ENCODE measurements around the gene DCHS2.

Gene DCHS2, protein sequence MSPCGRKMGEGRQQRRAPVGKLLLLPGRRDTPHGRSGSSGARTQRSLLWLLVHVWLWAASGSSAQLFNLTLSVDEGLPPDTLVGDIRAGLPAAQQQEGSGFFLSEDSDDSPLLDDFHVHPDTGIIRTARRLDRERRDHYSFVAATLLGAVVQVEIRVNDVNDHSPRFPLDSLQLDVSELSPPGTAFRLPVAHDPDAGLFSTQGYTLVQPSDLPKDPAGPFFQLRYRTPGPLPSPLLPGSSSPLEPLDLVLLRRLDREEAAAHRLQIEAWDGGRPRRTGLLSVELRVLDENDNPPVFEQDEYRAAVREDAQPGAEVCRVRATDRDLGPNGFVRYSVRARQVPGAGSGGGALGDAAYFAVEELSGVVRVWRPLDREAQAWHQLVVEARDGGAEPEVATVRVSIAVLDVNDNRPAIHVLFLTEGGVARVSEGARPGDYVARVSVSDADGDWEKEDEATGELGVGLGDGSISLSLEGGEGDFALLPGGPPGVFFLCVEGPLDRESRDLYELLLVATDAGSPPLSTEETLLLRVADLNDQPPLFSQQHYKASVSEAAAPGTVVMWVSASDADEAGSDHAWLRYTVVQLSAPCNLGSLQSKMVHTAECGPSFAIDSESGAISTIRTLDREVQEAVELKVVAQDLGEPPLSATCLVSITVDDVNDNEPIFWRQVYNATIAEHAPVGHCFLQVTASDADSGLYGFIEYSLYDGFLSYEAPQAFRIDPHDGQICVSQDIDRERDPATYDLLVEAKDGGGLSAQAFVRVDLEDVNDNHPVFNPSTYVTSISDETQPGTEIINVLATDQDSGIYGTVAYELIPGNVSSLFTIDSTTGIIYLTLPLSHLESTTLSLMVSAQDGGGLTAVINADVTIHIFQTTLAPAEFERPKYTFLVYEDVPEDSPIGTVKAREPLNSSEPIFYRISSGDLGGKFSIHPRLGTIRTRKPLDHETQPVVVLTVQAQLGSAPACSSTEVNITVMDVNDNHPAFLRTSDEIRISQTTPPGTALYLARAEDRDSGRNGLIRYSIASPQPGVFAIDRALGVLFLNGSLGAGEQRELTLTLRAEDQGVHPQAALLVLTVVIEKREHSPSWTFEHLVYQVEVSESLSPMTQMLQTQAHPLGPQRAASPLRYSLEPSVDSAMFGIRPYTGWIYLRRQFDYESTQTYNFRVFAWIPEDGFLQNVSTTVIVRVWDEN (N-terminal part only)

GRCh38 chr4:154491341-154492271, at the start of gene DCHS2:
DCHS2 (minus strand) TSS chr4:154491799; CDS start chr4:154491355, 444 bp downstream.
- Histone ChIP-seq H3K36me3 (ENCODE audit: control insufficient read depth, insufficient read depth, low read length) (no peaks in the 10 kb centered on the region), H3K9me3 (ENCODE audit: control insufficient read depth, insufficient read depth, low read depth, low read length) (no peaks in the 10 kb centered on the region), H3K27ac (ENCODE audit: low read depth, low read length) (no peak within 1 kb of the TSS), H3K4me3 (ENCODE audit: low read depth, low read length) (peak within 1 kb of the TSS; percentile 59), H3K27me3 (ENCODE audit: control insufficient read depth, insufficient read depth, low read length) (peaks cover 79% of the 10 kb centered on the region), H3K4me1 (ENCODE audit: control insufficient read depth, insufficient read depth, low read length) (no peaks in the 10 kb centered on the region), H3K9ac (ENCODE audit: low read length) (no peak within 1 kb of the TSS)

- no peaks in the 10 kb centered on the region for H3K27me3 ChIP-seq (ENCODE audit: control insufficient read depth, insufficient read depth, low read length)
- H3K9ac ChIP-seq (ENCODE audit: low read length), result no peak overlapping the region
- no peak overlapping the region for H3K4me3 ChIP-seq (ENCODE audit: low read depth, low read length)
Measured at GRCh38 chr4:154534296-154534695, 42.7 kb upstream of the DCHS2 start.

DNA sequence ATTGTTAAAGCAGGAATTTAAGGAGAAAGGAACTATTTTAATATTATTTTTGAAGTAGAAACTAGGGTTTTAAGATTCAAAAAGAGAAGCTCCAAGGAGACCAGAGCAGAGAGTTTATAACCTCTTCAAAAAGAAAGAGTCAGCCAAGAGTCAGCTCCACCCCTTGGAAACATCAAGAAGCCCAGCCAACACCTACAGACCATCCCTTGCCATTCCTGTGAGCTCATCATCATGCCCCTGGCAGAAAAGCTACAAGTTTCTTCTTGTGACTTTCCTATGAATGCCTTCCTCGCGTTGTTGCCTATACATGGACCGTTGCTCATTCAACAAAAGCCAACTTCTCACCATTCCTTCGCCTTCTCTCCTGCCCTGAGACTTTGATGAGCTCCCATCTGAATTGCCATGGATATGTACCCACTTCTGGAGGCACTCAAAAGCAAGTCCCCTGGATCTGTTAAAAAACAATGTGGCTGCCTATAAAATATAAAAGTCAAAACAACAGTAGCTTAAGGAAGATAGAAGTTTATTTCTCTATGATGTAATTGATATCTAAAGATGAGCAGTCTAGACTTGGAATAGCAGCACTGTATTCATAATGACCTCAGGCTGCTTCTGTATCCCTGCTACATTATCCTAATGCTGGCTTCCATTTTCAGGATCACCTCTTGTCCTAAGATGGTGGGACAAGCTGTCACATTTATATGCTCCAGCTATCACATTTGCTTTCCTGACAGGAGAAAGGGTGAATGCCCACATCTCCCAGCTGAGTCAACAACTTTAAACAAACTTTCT, 38.3 kb upstream of the DCHS2 start:
- H3K4me1 ChIP-seq (ENCODE audit: control insufficient read depth, insufficient read depth, low read length), result no peaks in the 10 kb centered on the region
- no peak overlapping the region for H3K27ac ChIP-seq (ENCODE audit: low read depth, low read length)
- H3K9ac ChIP-seq (ENCODE audit: low read length), result no peak overlapping the region
- H3K27me3 ChIP-seq (ENCODE audit: control insufficient read depth, insufficient read depth, low read length), result no peaks in the 10 kb centered on the region
- H3K36me3 ChIP-seq (ENCODE audit: control insufficient read depth, insufficient read depth, low read length), result no peaks in the 10 kb centered on the region
- H3K9me3 ChIP-seq (ENCODE audit: control insufficient read depth, insufficient read depth, low read depth, low read length), result no peaks in the 10 kb centered on the region
- no peak overlapping the region for H3K4me3 ChIP-seq (ENCODE audit: low read depth, low read length)

More at GRCh38 chr4:154534296-154534695, 42.7 kb upstream of the DCHS2 start:
- H3K27ac ChIP-seq (ENCODE audit: low read depth, low read length), result no peak overlapping the region
- no peaks in the 10 kb centered on the region for H3K4me1 ChIP-seq (ENCODE audit: control insufficient read depth, insufficient read depth, low read length)
- peaks cover 25% of the 10 kb centered on the region for H3K36me3 ChIP-seq (ENCODE audit: control insufficient read depth, insufficient read depth, low read length)
- H3K9me3 ChIP-seq (ENCODE audit: control insufficient read depth, insufficient read depth, low read depth, low read length), result no peaks in the 10 kb centered on the region

DNA sequence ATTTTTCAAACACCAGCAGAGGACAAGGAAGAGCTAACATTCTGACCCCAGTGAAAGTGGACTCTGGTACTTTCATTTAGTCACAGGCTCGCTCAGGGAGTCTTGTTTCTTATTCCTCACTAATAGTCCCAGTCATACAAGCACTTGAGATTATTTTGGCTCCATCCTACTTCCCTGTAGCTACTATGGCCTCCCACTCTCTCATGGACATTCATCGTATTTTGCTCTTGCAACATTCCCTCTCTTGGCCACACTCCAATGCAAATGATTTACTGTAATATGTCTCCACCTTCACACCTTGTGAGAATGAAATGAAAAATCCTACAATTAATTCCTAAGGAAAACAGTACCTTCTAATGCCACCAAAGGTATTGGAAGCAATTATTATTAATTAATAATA, 37.3 kb upstream of the DCHS2 start:
- Histone ChIP-seq H3K4me3 (ENCODE audit: low read depth, low read length) (no peak overlapping the region), H3K9ac (ENCODE audit: low read length) (no peak overlapping the region), H3K9me3 (ENCODE audit: control insufficient read depth, insufficient read depth, low read depth, low read length) (no peaks in the 10 kb centered on the region)

DNA sequence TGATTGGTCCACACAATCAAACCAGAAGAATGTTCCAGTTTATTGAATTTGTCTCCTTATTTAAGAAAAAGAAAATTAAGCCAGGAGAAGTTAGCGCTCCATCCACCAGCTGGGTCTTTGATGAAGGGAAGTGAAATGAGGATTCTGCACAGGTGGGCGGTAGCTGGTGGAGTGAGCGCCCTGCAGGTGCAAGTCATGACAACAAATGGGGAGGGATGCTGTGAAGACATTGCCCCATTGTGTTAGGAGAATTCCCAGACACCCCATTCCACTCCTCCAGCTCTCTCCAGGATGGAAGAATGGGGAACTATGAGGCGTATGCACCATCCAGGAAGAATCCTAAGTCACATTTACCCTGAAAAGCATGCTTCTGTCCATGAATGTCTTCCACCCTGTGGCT, 35.7 kb upstream of the DCHS2 start:
- no peak overlapping the region for H3K9ac ChIP-seq (ENCODE audit: low read length)
- H3K36me3 ChIP-seq (ENCODE audit: control insufficient read depth, insufficient read depth, low read length), result no peaks in the 10 kb centered on the region
- no peaks in the 10 kb centered on the region for H3K4me1 ChIP-seq (ENCODE audit: control insufficient read depth, insufficient read depth, low read length)
- H3K27me3 ChIP-seq (ENCODE audit: control insufficient read depth, insufficient read depth, low read length), result no peaks in the 10 kb centered on the region
- H3K4me3 ChIP-seq (ENCODE audit: low read depth, low read length), result no peak overlapping the region
- no peak overlapping the region for H3K27ac ChIP-seq (ENCODE audit: low read depth, low read length)
- no peaks in the 10 kb centered on the region for H3K9me3 ChIP-seq (ENCODE audit: control insufficient read depth, insufficient read depth, low read depth, low read length)

More for the DNA sequence above, 37.3 kb upstream of the DCHS2 start:
- Histone ChIP-seq H3K27me3 (ENCODE audit: control insufficient read depth, insufficient read depth, low read length) (no peaks in the 10 kb centered on the region), H3K27ac (ENCODE audit: low read depth, low read length) (no peak overlapping the region), H3K36me3 (ENCODE audit: control insufficient read depth, insufficient read depth, low read length) (no peaks in the 10 kb centered on the region), H3K4me1 (ENCODE audit: control insufficient read depth, insufficient read depth, low read length) (no peaks in the 10 kb centered on the region)

DNA sequence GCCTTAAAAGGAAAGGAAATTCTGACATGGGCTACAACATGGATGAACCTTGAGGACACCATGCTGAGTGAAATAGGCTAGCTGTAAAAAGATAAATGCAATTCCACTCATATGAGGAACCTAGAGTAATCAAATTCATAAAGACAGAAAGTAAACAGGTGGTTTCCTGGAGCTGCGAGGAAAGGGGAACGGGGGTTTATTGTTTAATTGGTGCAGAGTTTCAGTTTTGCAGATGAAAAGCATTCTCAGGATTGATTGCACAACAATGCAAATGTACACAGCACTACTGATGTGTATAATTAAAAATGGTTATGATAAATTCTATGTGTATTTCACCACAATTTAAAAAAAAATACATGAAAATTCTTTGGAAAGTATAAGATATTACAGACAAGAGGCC, 34.6 kb upstream of the DCHS2 start:
- Histone ChIP-seq H3K9me3 (ENCODE audit: control insufficient read depth, insufficient read depth, low read depth, low read length) (no peaks in the 10 kb centered on the region), H3K27me3 (ENCODE audit: control insufficient read depth, insufficient read depth, low read length) (no peaks in the 10 kb centered on the region), H3K36me3 (ENCODE audit: control insufficient read depth, insufficient read depth, low read length) (no peaks in the 10 kb centered on the region), H3K4me3 (ENCODE audit: low read depth, low read length) (no peak overlapping the region), H3K27ac (ENCODE audit: low read depth, low read length) (no peak overlapping the region), H3K4me1 (ENCODE audit: control insufficient read depth, insufficient read depth, low read length) (no peaks in the 10 kb centered on the region), H3K9ac (ENCODE audit: low read length) (no peak overlapping the region)

GRCh38 chr4:154521607-154522006, 30.0 kb upstream of the DCHS2 start:
- Histone ChIP-seq H3K27ac (ENCODE audit: low read depth, low read length) (no peak overlapping the region), H3K9me3 (ENCODE audit: control insufficient read depth, insufficient read depth, low read depth, low read length) (no peaks in the 10 kb centered on the region), H3K4me3 (ENCODE audit: low read depth, low read length) (no peak overlapping the region), H3K4me1 (ENCODE audit: control insufficient read depth, insufficient read depth, low read length) (no peaks in the 10 kb centered on the region), H3K36me3 (ENCODE audit: control insufficient read depth, insufficient read depth, low read length) (no peaks in the 10 kb centered on the region), H3K9ac (ENCODE audit: low read length) (no peak overlapping the region), H3K27me3 (ENCODE audit: control insufficient read depth, insufficient read depth, low read length) (no peaks in the 10 kb centered on the region)

- Histone ChIP-seq H3K9me3 (ENCODE audit: control insufficient read depth, insufficient read depth, low read depth, low read length) (no peaks in the 10 kb centered on the region), H3K36me3 (ENCODE audit: control insufficient read depth, insufficient read depth, low read length) (no peaks in the 10 kb centered on the region), H3K4me3 (ENCODE audit: low read depth, low read length) (no peak overlapping the region), H3K9ac (ENCODE audit: low read length) (no peak overlapping the region), H3K4me1 (ENCODE audit: control insufficient read depth, insufficient read depth, low read length) (no peaks in the 10 kb centered on the region), H3K27ac (ENCODE audit: low read depth, low read length) (no peak overlapping the region), H3K27me3 (ENCODE audit: control insufficient read depth, insufficient read depth, low read length) (no peaks in the 10 kb centered on the region)
Measured at GRCh38 chr4:154519214-154519613, 27.6 kb upstream of the DCHS2 start.

DNA sequence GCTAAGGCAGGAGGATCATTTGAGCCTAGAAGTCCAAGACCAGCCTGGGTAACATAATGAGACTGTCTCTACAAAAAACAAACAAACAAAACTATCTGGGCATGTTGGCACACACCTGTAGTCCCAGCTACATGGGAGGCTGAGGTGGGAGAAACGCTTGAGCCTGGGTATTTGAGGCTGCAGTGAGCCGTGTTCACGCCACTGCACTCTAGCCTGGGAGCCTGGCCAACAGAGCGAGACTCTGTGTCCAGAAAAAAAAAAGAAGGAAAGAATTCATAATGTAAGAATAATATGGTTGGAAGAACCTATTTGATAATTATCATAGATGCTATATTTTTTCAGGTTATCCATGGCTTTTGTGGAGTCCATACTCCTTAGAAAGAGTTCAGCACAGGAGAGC, 26.0 kb upstream of the DCHS2 start:
- H3K9me3 ChIP-seq (ENCODE audit: control insufficient read depth, insufficient read depth, low read depth, low read length), result no peaks in the 10 kb centered on the region
- H3K27me3 ChIP-seq (ENCODE audit: control insufficient read depth, insufficient read depth, low read length), result no peaks in the 10 kb centered on the region

More for the DNA sequence above, 26.0 kb upstream of the DCHS2 start:
- H3K4me1 ChIP-seq (ENCODE audit: control insufficient read depth, insufficient read depth, low read length), result no peaks in the 10 kb centered on the region
- no peak overlapping the region for H3K27ac ChIP-seq (ENCODE audit: low read depth, low read length)
- H3K9ac ChIP-seq (ENCODE audit: low read length), result no peak overlapping the region
- H3K4me3 ChIP-seq (ENCODE audit: low read depth, low read length), result no peak overlapping the region
- H3K36me3 ChIP-seq (ENCODE audit: control insufficient read depth, insufficient read depth, low read length), result no peaks in the 10 kb centered on the region
